Skeletal muscle cell (primary cell): Measurements from ENCODE around the gene GPR180.
"Not testable (repeated sequence)": the region's sequence is repeated elsewhere in the genome, so short reads cannot be mapped to it uniquely, and the experiment has no call there.

Source experiments
- DNase-seq: peaks from one replicate; pipeline ENCODE4 v3.0.0-alpha.2; 2010; ENCODE audit warnings: low read depth
- H3K4me3 ChIP-seq: 2 replicates; pipeline ENCODE4 v1.5.1; 2011; ENCODE audit warnings: low read depth, mild to moderate bottlenecking, control low read depth, low read length, moderate library complexity

Gene GPR180

GRCh38 chr13:94636096-94636495, 34.4 kb downstream of the GPR180 start:
- DNase-seq, H3K4me3 ChIP-seq: not testable (repeated sequence)

- no peak overlapping the region for H3K4me3 ChIP-seq
- no peak for DNase-seq
These were observed 35.4 kb downstream of the GPR180 start for GRCh38 chr13:94636942-94637578.

GRCh38 chr13:94637677-94638076, 36.0 kb downstream of the GPR180 start:
- not testable (repeated sequence) for DNase-seq

GRCh38 chr13:94640721-94641120, 39.1 kb downstream of the GPR180 start:
- no peak for DNase-seq
- H3K4me3 ChIP-seq, result no peak overlapping the region

More at GRCh38 chr13:94637677-94638076, 36.0 kb downstream of the GPR180 start:
- not testable (repeated sequence) for H3K4me3 ChIP-seq

- peak overlapping the region; percentile 4 for H3K4me3 ChIP-seq
- DNase-seq, result peak; percentile 23
These were observed 39.8 kb downstream of the GPR180 start for GRCh38 chr13:94641409-94641941.

- no peak for DNase-seq
These were observed 45.2 kb downstream of the GPR180 start for GRCh38 chr13:94646904-94647303.

GRCh38 chr13:94656176-94656575, 54.5 kb downstream of the GPR180 start:
- no peak for DNase-seq
- H3K4me3 ChIP-seq, result no peak overlapping the region

More at GRCh38 chr13:94646904-94647303, 45.2 kb downstream of the GPR180 start:
- no peak overlapping the region for H3K4me3 ChIP-seq

GRCh38 chr13:94656766-94657165, 55.1 kb downstream of the GPR180 start:
- peak; percentile 93 for DNase-seq

GRCh38 chr13:94657167-94657566, 55.5 kb downstream of the GPR180 start:
- peak; percentile 39 for DNase-seq
- H3K4me3 ChIP-seq, result no peak overlapping the region

More at GRCh38 chr13:94656766-94657165, 55.1 kb downstream of the GPR180 start:
- no peak overlapping the region for H3K4me3 ChIP-seq

GRCh38 chr13:94658926-94659597, 57.4 kb downstream of the GPR180 start:
- no peak overlapping the region for H3K4me3 ChIP-seq
- no peak for DNase-seq

GRCh38 chr13:94659598-94659946, 57.9 kb downstream of the GPR180 start:
- no peak for DNase-seq
- H3K4me3 ChIP-seq, result no peak overlapping the region

- DNase-seq, result no peak
These were observed 59.2 kb downstream of the GPR180 start for GRCh38 chr13:94660695-94661326.

GRCh38 chr13:94661406-94661805, 59.7 kb downstream of the GPR180 start:
- no peak for DNase-seq
- H3K4me3 ChIP-seq, result no peak overlapping the region

More at GRCh38 chr13:94660695-94661326, 59.2 kb downstream of the GPR180 start:
- no peak overlapping the region for H3K4me3 ChIP-seq

GRCh38 chr13:94662274-94662945, 60.8 kb downstream of the GPR180 start:
- no peak overlapping the region for H3K4me3 ChIP-seq
- no peak for DNase-seq

- DNase-seq, result no peak
- no peak overlapping the region for H3K4me3 ChIP-seq
These were observed 63.2 kb downstream of the GPR180 start for GRCh38 chr13:94664889-94665288.

- H3K4me3 ChIP-seq, result no peak overlapping the region
- DNase-seq, result no peak
These were observed 64.4 kb downstream of the GPR180 start for GRCh38 chr13:94666065-94666464.

GRCh38 chr13:94667190-94667589, 65.5 kb downstream of the GPR180 start:
- H3K4me3 ChIP-seq, result no peak overlapping the region
- DNase-seq, result no peak

- DNase-seq, result no peak
- H3K4me3 ChIP-seq, result no peak overlapping the region
These were observed 70.7 kb downstream of the GPR180 start for GRCh38 chr13:94672400-94672799.

- no peak for DNase-seq
- H3K4me3 ChIP-seq, result no peak overlapping the region
These were observed 72.2 kb downstream of the GPR180 start for GRCh38 chr13:94673851-94674250.
